ENCODE data around the gene ZNF397.

ZNF397 gene

GRCh38 chr18:35306588-35307250, 65.9 kb downstream of the ZNF397 start:
- Histone ChIP-seq H3K27ac (ENCODE audit: poor library complexity, severe bottlenecking) (no peak overlapping the region), H3K4me1 (ENCODE audit: insufficient read depth, poor library complexity, severe bottlenecking) (no peaks in the 10 kb centered on the region), H3K4me3 (ENCODE audit: severe bottlenecking) (no peak overlapping the region), H3K36me3 (ENCODE audit: low read depth) (peaks cover 30% of the 10 kb centered on the region), H3K27me3 (ENCODE audit: insufficient read depth, poor library complexity, severe bottlenecking) (no peaks in the 10 kb centered on the region), H3K9me3 (ENCODE audit: severe bottlenecking) (peaks cover 40% of the 10 kb centered on the region)
- DNase-seq (ENCODE audit: low spot score), result no peak
- no peak for TF ChIP-seq CTCF (IDR thresholded peaks at IDR 0.05; ENCODE audit: poor library complexity, severe bottlenecking)
- ATAC-seq (ENCODE audit: low read depth), result no peak
